ENCODE results near the gene KRTAP5-3. TPM values are rescaled to one million over a fixed set of nuclear protein-coding genes. Genes with fewer than 3 reads are reported as not detected.
"Not testable (repeated sequence)": the region's sequence is repeated elsewhere in the genome, so short reads cannot be mapped to it uniquely, and the experiment has no call there.

Gene KRTAP5-3
- total RNA-seq, 1 experiment from 2014 or later: not detected

DNA sequence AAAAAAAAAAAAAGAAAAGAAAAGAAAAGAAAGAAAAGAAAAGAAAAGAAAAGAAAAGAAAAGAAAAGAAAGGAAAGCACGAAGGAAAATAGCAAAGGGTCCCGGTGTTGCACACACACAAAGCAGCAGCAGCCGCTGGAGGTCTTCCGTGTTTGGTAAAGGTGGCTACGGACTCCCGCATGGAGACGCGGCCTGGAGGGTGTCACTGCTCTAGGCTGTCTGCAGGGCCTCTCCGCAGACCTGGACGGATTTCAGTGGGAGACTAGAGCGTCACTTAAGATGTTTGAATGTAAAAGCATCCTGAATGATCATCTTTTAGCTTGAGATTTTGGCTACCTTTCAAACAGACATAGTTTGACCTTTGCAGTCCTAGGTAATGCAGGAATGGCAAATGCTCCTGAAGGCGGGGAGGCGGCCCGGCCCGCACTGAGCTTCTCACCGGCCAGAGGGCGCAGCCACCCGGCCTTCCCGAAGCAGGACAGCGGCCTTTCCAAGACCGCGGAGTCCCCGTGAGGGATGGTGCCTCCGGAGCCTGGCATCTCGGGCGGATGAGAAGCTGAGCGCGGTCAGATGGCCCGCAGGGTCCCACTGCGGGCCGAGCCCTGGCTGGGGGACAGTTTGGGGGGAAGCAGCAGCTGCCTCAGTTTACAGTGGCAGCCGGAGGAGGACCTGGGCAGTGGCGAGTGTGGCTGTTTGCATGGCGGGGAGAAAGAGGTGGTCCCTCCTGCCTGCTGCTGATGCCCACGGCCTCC lies 39.8 kb upstream of the KRTAP5-3 start:
- no peaks in the 10 kb centered on the region for H3K9me3 ChIP-seq (ENCODE audit: control insufficient read depth, low read depth, low read length)
- H4K5ac ChIP-seq (ENCODE audit: insufficient read length, low read depth, low read length): no peak overlapping the region
- no peak overlapping the region for H3K27ac Mint-ChIP-seq
- no peak overlapping the region for H2BK20ac ChIP-seq (ENCODE audit: low read depth, low read length, poor library complexity, severe bottlenecking)
- no peak overlapping the region for H3K27ac ChIP-seq (ENCODE audit: insufficient read length, low read depth, low read length)
- H3K18ac ChIP-seq (ENCODE audit: insufficient read length, low read depth, low read length): no peak overlapping the region
- H2BK5ac ChIP-seq (ENCODE audit: insufficient read length, low read length): no peak overlapping the region
- no peak overlapping the region for H3K14ac ChIP-seq (ENCODE audit: insufficient read depth, low read length)
- H3K23me2 ChIP-seq (ENCODE audit: insufficient read length, low read depth, low read length, poor library complexity, severe bottlenecking): no peaks in the 10 kb centered on the region
- no peaks in the 10 kb centered on the region for H3K4me1 ChIP-seq (ENCODE audit: insufficient read depth, low read length)
- TF ChIP-seq, protein P1, sequence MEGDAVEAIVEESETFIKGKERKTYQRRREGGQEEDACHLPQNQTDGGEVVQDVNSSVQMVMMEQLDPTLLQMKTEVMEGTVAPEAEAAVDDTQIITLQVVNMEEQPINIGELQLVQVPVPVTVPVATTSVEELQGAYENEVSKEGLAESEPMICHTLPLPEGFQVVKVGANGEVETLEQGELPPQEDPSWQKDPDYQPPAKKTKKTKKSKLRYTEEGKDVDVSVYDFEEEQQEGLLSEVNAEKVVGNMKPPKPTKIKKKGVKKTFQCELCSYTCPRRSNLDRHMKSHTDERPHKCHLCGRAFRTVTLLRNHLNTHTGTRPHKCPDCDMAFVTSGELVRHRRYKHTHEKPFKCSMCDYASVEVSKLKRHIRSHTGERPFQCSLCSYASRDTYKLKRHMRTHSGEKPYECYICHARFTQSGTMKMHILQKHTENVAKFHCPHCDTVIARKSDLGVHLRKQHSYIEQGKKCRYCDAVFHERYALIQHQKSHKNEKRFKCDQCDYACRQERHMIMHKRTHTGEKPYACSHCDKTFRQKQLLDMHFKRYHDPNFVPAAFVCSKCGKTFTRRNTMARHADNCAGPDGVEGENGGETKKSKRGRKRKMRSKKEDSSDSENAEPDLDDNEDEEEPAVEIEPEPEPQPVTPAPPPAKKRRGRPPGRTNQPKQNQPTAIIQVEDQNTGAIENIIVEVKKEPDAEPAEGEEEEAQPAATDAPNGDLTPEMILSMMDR (conservative IDR thresholded peaks at IDR 0.05): no peak
- H3K36me3 Mint-ChIP-seq (ENCODE audit: insufficient read depth in 1 of 3, low read depth in 3 of 3): no peaks in the 10 kb centered on the region
- no peak overlapping the region for H2AFZ ChIP-seq (ENCODE audit: low read length)
- H2AK5ac ChIP-seq (ENCODE audit: insufficient read length, low read length): no peak overlapping the region
- no peak overlapping the region for H3K4me3 Mint-ChIP-seq
- no peaks in the 10 kb centered on the region for H3K79me2 ChIP-seq (ENCODE audit: insufficient read depth, low read length)
- no peak overlapping the region for H3K9ac ChIP-seq (ENCODE audit: extremely low read depth, insufficient read length, low read length)
- H2BK15ac ChIP-seq (ENCODE audit: low read depth, low read length): no peak overlapping the region
- H3K56ac ChIP-seq (ENCODE audit: insufficient read length, low read depth, low read length): no peak overlapping the region
- H2BK12ac ChIP-seq (ENCODE audit: insufficient read length, low read depth, low read length): no peak overlapping the region
- no peak overlapping the region for H3K23ac ChIP-seq (ENCODE audit: insufficient read length, low read depth, low read length)
- H3K27me3 ChIP-seq (ENCODE audit: insufficient read depth, low read length): no peaks in the 10 kb centered on the region
- H3K4me1 Mint-ChIP-seq: peaks cover 0 to 6% of the 10 kb centered on the region in 2 experiments; a peak in 2 of 4 replicates
- H3K27me3 Mint-ChIP-seq (ENCODE audit: low read depth): peaks cover 43% of the 10 kb centered on the region
- H3K79me1 ChIP-seq (ENCODE audit: insufficient read depth, low read depth, low read length, poor library complexity, severe bottlenecking): no peaks in the 10 kb centered on the region
- peaks cover 0 to 4% of the 10 kb centered on the region in 2 experiments; a peak in 1 of 5 replicates for H3K9me3 Mint-ChIP-seq
- no peak overlapping the region for H3T11ph ChIP-seq (ENCODE audit: low read length)
- H3K4ac ChIP-seq (ENCODE audit: low read depth, low read length): no peak overlapping the region
- DNase-seq: no peak
- H2BK120ac ChIP-seq (ENCODE audit: low read depth, low read length, poor library complexity, severe bottlenecking): no peak overlapping the region
- no CpG with 5 or more reads among the region's 35 CpGs for WGBS (ENCODE audit: extremely low coverage, insufficient read length, low lambda C conversion rate)
- no peak overlapping the region for H4K91ac ChIP-seq (ENCODE audit: insufficient read length, low read depth, low read length)
- H4K20me1 ChIP-seq (ENCODE audit: control insufficient read depth, insufficient read depth, insufficient read length): no peaks in the 10 kb centered on the region
- H3K4me2 ChIP-seq (ENCODE audit: insufficient read depth, insufficient read length, low read length): no peak overlapping the region
- no peak overlapping the region for H4K8ac ChIP-seq (replicated peaks; ENCODE audit: insufficient read length, low read depth, low read length)

GRCh38 chr11:1646540-1646939 lies 38.3 kb upstream of the KRTAP5-3 start:
- H2AFZ ChIP-seq (ENCODE audit: low read length); H3K27ac Mint-ChIP-seq; H3K36me3 Mint-ChIP-seq (ENCODE audit: insufficient read depth in 1 of 3, low read depth in 3 of 3); H3K56ac ChIP-seq (ENCODE audit: insufficient read length, low read depth, low read length); H3K4me3 Mint-ChIP-seq; H3K4me1 Mint-ChIP-seq; DNase-seq; H3K27me3 ChIP-seq (ENCODE audit: insufficient read depth, low read length); H3K23ac ChIP-seq (ENCODE audit: insufficient read length, low read depth, low read length); H3T11ph ChIP-seq (ENCODE audit: low read length); H2BK120ac ChIP-seq (ENCODE audit: low read depth, low read length, poor library complexity, severe bottlenecking); H3K9me3 Mint-ChIP-seq; H2BK12ac ChIP-seq (ENCODE audit: insufficient read length, low read depth, low read length); H4K8ac ChIP-seq (replicated peaks; ENCODE audit: insufficient read length, low read depth, low read length); H3K27ac ChIP-seq (ENCODE audit: insufficient read length, low read depth, low read length); H3K4me1 ChIP-seq (ENCODE audit: insufficient read depth, low read length); H2BK5ac ChIP-seq (ENCODE audit: insufficient read length, low read length); H4K91ac ChIP-seq (ENCODE audit: insufficient read length, low read depth, low read length); H3K4me2 ChIP-seq (ENCODE audit: insufficient read depth, insufficient read length, low read length); H3K23me2 ChIP-seq (ENCODE audit: insufficient read length, low read depth, low read length, poor library complexity, severe bottlenecking); H3K9me3 ChIP-seq (ENCODE audit: control insufficient read depth, low read depth, low read length); H3K9ac ChIP-seq (ENCODE audit: extremely low read depth, insufficient read length, low read length); H2BK15ac ChIP-seq (ENCODE audit: low read depth, low read length); H2AK5ac ChIP-seq (ENCODE audit: insufficient read length, low read length); H4K20me1 ChIP-seq (ENCODE audit: control insufficient read depth, insufficient read depth, insufficient read length); H3K4ac ChIP-seq (ENCODE audit: low read depth, low read length); H3K79me1 ChIP-seq (ENCODE audit: insufficient read depth, low read depth, low read length, poor library complexity, severe bottlenecking); H2BK20ac ChIP-seq (ENCODE audit: low read depth, low read length, poor library complexity, severe bottlenecking); H4K5ac ChIP-seq (ENCODE audit: insufficient read length, low read depth, low read length); H3K79me2 ChIP-seq (ENCODE audit: insufficient read depth, low read length); H3K18ac ChIP-seq (ENCODE audit: insufficient read length, low read depth, low read length); H3K14ac ChIP-seq (ENCODE audit: insufficient read depth, low read length): not testable (repeated sequence)
- WGBS (ENCODE audit: extremely low coverage, insufficient read length, low lambda C conversion rate): no CpG with 5 or more reads among the region's 10 CpGs
- H3K27me3 Mint-ChIP-seq (ENCODE audit: low read depth): peaks cover 35% of the 10 kb centered on the region
